K562 treated with DMSO at 1 percent for 24 hours (cell line): ENCODE results near the gene IDH1. TPM values are rescaled to one million over a fixed set of nuclear protein-coding genes. Genes with fewer than 3 reads are reported as not detected.

Experiments
- total RNA-seq: library from RNA; unstranded; fragments of 300-600 nt; gene quantifications from 2 replicates; pipeline ENCODE4 v1.2.3, GENCODE V29; 2022; ENCODE audit warnings: low read depth; ENCODE audit not compliant: insufficient read depth

Gene IDH1
- total RNA-seq: 117 and 127 TPM in 2 replicates

DNA sequence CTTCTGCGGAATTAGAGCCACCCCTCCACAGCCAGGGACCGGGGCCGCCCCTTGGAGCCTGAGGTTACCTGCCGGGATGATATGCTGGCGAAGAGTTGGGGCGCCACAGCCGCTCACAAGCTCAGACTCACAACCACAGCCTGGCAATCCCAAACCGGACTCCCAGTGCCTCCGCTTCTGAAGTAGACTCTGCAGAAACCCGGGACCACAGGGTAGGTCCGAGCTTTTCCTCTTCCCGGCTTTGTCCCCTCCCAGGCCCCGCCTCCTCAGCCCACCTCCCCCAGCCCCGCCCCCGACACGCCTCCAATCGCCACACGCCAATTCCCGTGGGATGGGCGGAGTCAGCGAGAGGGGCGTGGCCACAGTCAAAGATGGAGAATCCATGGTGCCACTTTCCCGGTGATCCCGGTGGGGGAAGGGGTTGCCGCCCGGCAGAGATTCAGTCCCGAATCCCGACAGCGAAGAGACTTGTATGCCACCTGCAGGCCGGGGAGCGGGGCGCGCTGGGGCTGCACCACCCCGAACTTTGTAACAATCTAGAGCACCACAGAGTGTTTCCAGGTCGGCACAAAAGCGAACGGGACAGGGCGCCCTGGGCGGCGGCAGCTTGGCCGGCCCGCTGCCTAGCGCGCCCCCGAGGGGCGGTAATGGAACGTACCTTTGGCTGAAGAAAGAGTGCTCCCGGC lies at the start of gene IDH1:
TSS of gene IDH1 (minus strand) at position 201 of the 686 bp plus-strand sequence. CDS start 3,520 bp downstream, outside the sequence.

DNA sequence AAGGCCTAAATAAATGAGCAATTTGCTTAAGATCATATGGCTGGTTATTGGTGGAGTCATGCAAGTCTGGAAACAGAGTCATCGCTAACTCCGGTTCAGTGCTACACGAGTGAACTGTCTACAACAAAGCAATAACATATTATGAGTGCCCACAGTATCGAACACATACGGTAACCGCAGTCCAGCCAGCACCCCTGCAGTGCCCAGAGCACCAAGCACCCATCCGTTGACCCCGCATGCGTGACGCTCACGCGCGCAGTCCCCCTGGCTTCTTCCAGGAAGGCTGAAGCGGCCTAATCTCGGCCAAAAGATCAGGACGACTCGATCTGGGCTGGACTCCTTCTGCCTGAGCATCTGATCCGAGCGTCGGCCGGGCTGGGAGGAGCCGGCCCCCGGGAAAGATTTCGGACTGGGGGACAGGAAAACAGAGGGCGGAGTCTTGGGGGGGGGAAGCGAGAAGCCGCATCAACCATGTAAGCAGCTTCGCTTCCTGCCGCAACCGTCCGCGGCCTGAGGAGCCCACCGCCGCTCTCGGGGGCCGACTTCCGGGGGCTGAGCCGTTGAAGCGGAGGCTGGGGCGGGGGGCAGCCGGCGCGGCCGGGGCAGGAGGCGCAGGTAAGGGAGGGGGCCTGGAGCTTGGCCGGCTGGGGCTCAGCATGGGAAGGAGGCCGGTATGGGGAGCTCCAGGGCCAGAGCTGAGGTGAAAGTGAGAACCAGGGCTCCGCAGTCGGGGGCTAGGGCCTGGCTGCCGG lies 11.1 kb upstream of the IDH1 start, which contains the start of gene PIKFYVE:
TSS of gene PIKFYVE (plus strand) at position 455 of the 752 bp plus-strand sequence. CDS start 5,265 bp downstream, outside the sequence.

DNA sequence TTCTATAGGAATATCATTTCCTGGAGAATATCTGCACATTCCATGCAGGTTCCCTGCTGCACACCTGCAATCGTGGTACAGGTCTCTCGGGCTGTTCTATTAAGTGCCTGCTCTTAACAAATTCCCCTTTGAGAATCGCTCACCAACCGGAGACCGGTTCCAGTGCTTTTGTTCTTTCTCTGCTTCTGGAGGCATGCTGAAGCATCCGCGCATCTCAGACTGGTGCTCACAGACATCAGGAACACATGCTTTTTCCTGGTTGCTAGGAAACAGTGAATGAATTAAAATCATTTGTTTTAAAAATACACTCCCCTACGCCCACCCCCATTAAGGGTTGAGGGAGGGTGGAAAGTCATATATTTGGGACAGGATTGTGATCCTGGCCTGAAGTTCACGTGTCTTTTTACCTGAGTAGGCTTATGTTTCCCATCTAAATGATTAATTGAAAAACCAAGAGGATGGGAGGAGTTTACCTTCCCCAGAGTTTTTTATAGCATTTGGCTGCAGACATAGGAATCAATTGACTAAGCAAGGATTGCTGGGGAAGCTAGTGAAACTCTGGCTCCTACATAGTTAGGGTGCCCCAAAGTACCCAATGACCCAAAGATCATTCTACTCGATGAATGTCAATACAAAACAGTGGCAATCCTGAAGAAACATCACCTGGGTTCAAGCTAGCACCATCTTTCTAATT lies 64.9 kb downstream of the IDH1 start, which contains the start of gene C2orf80:
TSS of gene C2orf80 (minus strand) at position 221 of the 694 bp plus-strand sequence. CDS start 3,044 bp downstream, outside the sequence.

Other genes with a start within 250 kb of the IDH1 start
- gene PLEKHM3, start 229.5 kb downstream of the IDH1 start, total RNA-seq: 1.3 and 1.7 TPM in 2 replicates
- not detected in 2 replicates for gene CRYGD, start 130.5 kb downstream of the IDH1 start, total RNA-seq
- not detected in 2 replicates for gene CRYGC, start 125.2 kb downstream of the IDH1 start, total RNA-seq
- not detected in 2 replicates for gene CRYGB, start 108.9 kb downstream of the IDH1 start, total RNA-seq
- gene CRYGA, start 91.5 kb downstream of the IDH1 start, total RNA-seq: not detected in 2 replicates
- not detected in 2 replicates for gene C2orf80, start 65.0 kb downstream of the IDH1 start, total RNA-seq
- gene PIKFYVE, start 11.2 kb upstream of the IDH1 start, total RNA-seq: 8.8 and 9.3 TPM in 2 replicates
- 0.96 and 1.7 TPM in 2 replicates for gene PTH2R, start 151.7 kb upstream of the IDH1 start, total RNA-seq